ENCODE data around the gene DCST2. TPM values are rescaled to one million over a fixed set of nuclear protein-coding genes. Genes with fewer than 3 reads are reported as not detected.

DCST2 gene
- total RNA-seq, 4 donors from 2014 or later, result not detected

- peaks cover 13 to 20% of the 10 kb centered on the region in 2 donors for H3K4me1 ChIP-seq
- DNase-seq (no peak), ATAC-seq (no peak)
- H3K27me3 ChIP-seq, result no peaks in the 10 kb centered on the region
- in situ Hi-C loops (cut with MboI; ENCODE audit: low sequenced_read_pairs in 4 of 4) (loop anchor here in 2 of 4 donors (10.0 kb wide), 1 partner anchor 55 kb away; the partner anchor contains the start of gene PYGO2 (in 2 of the 2)), intact Hi-C loops (cut with DNase I; ENCODE audit: low total_unique reads) (no loop called here)
- no peaks in the 10 kb centered on the region for H3K9me3 ChIP-seq
- H3K4me3 ChIP-seq, result no peak overlapping the region
- H3K36me3 ChIP-seq, result peaks cover 0 to 10% of the 10 kb centered on the region in 2 donors
- TF ChIP-seq, protein P1, sequence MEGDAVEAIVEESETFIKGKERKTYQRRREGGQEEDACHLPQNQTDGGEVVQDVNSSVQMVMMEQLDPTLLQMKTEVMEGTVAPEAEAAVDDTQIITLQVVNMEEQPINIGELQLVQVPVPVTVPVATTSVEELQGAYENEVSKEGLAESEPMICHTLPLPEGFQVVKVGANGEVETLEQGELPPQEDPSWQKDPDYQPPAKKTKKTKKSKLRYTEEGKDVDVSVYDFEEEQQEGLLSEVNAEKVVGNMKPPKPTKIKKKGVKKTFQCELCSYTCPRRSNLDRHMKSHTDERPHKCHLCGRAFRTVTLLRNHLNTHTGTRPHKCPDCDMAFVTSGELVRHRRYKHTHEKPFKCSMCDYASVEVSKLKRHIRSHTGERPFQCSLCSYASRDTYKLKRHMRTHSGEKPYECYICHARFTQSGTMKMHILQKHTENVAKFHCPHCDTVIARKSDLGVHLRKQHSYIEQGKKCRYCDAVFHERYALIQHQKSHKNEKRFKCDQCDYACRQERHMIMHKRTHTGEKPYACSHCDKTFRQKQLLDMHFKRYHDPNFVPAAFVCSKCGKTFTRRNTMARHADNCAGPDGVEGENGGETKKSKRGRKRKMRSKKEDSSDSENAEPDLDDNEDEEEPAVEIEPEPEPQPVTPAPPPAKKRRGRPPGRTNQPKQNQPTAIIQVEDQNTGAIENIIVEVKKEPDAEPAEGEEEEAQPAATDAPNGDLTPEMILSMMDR (IDR thresholded peaks at IDR 0.05 in 4 of 5, conservative IDR thresholded peaks at IDR 0.05 in 1 of 5), result no peak
- no peak for TF ChIP-seq POLR2A (IDR thresholded peaks at IDR 0.05)
- H3K27ac ChIP-seq, result no peak overlapping the region
These were observed 14.0 kb downstream of the DCST2 start for GRCh38 chr1:155019377-155020245.

DNA sequence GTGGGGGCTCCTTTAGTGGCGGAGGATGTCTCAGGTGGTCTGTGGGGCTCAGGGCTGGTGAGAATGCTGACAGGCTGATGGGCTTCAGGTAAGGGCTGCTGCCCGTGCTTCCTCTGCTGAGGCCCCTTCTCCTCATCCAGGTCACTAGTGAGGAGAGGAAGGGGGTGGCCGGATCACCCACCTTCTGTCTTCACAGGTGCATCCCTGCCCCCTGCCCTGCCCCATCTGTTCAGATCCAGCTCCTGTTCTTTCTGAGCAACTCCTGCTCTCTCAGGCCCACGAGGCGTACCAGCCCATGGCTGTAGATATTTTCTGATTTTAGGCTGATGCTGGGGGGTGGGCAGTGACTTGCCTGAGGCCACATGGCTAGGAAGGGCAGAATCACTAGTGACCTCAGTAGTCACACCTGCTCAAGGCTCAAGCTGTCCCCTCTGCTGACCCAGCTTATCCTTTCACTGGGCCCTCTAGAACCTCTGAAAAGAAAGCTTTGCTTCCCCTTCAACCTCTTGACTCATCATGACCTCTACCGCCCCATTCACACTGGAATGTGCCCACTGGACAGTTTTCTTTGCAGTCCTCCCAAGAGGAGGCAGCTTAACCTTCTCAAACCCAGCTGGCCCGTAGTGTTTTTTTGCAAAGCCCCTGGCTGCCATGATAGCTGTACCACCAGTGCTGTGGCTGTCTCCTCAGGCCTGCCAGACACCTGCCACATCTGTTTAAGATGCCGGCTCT, 14.8 kb downstream of the DCST2 start:
- in situ Hi-C loops (cut with MboI; ENCODE audit: low sequenced_read_pairs in 4 of 4), result loop anchor here in 2 of 4 donors (10.0 kb wide), 1 partner anchor 54 kb away; the partner anchor contains the start of gene PYGO2 (in 2 of the 2)

DNA sequence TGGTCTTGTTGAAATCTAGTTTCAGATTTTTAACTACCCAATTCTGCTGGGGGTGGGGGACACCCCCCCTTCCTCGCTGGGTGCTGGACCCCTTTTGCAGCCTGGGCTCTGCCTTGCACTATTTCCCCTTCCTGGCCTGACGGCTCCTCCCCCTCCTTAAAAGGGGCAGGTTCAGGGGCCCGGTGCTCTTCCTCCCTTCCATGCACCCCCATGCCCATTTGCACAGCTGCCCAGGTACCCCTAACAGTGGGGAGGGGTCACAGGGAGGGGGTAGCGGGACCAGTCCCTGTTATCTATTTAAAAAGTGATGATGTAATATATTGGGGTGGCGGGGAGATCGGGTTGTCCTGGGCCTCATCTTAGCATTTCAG, 15.7 kb downstream of the DCST2 start:
- Histone ChIP-seq H3K4me1 (peaks cover 17 to 20% of the 10 kb centered on the region in 2 donors), H3K4me3 (peak overlapping the region; percentile 48 to 52 (median 50)), H3K9me3 (no peaks in the 10 kb centered on the region), H3K27me3 (no peaks in the 10 kb centered on the region), H3K36me3 (peaks cover 0 to 13% of the 10 kb centered on the region in 2 donors), H3K27ac (peak overlapping the region; percentile 80 to 95 (median 86))
- TF ChIP-seq, protein P1 (IDR thresholded peaks at IDR 0.05 in 4 of 5, conservative IDR thresholded peaks at IDR 0.05 in 1 of 5), result no peak
- no peak for TF ChIP-seq POLR2A (IDR thresholded peaks at IDR 0.05)
- DNase-seq (no peak), ATAC-seq (no peak)
- in situ Hi-C loops (cut with MboI; ENCODE audit: low sequenced_read_pairs in 4 of 4), result loop anchor here in 2 of 4 donors (10.0 kb wide), 1 partner anchor 53 kb away; the partner anchor contains the start of gene PYGO2 (in 2 of the 2)
- intact Hi-C loops (cut with DNase I; ENCODE audit: low total_unique reads), result loop anchor here (1.0 to 2.0 kb wide), 4 partner anchors 16 to 67 kb away; partner anchors contain the start of genes ADAM15, PYGO2 and ZBTB7B

More for the DNA sequence above, 14.8 kb downstream of the DCST2 start:
- no peaks in the 10 kb centered on the region for H3K9me3 ChIP-seq
- H3K27ac ChIP-seq, result peak overlapping the region in 1 of 4 donors; percentile 95
- intact Hi-C loops (cut with DNase I; ENCODE audit: low total_unique reads), result no loop called here
- DNase-seq, result no peak
- no peak for ATAC-seq
- H3K36me3 ChIP-seq, result peaks cover 0 to 13% of the 10 kb centered on the region in 2 donors
- H3K27me3 ChIP-seq, result no peaks in the 10 kb centered on the region
- no peak for TF ChIP-seq POLR2A (IDR thresholded peaks at IDR 0.05)
- TF ChIP-seq, protein P1 (IDR thresholded peaks at IDR 0.05 in 4 of 5, conservative IDR thresholded peaks at IDR 0.05 in 1 of 5), result no peak
- H3K4me1 ChIP-seq, result peaks cover 13 to 20% of the 10 kb centered on the region in 2 donors
- no peak overlapping the region for H3K4me3 ChIP-seq

- Histone ChIP-seq H3K9me3 (no peaks in the 10 kb centered on the region), H3K4me3 (peak overlapping the region; percentile 48 to 52 (median 50)), H3K27ac (peak overlapping the region; percentile 80 to 95 (median 86)), H3K27me3 (no peaks in the 10 kb centered on the region), H3K36me3 (peaks cover 0 to 13% of the 10 kb centered on the region in 2 donors), H3K4me1 (peaks cover 21 to 26% of the 10 kb centered on the region in 2 donors)
- TF ChIP-seq, protein P1 (IDR thresholded peaks at IDR 0.05 in 4 of 5, conservative IDR thresholded peaks at IDR 0.05 in 1 of 5), result peak; percentile 96 to 100 (median 97)
- peak; percentile 37 to 47 for TF ChIP-seq POLR2A (IDR thresholded peaks at IDR 0.05)
- in situ Hi-C loops (cut with MboI; ENCODE audit: low sequenced_read_pairs in 4 of 4) (loop anchor here in 2 of 4 donors (10.0 kb wide), 1 partner anchor 52 kb away; the partner anchor contains the start of gene PYGO2 (in 2 of the 2)), intact Hi-C loops (cut with DNase I; ENCODE audit: low total_unique reads) (loop anchor here (1.0 to 2.0 kb wide), 4 partner anchors 15 to 68 kb away; partner anchors contain the start of genes ADAM15, PYGO2 and ZBTB7B)
- DNase-seq (peak; percentile 70 to 90), ATAC-seq (peak; percentile 84 to 88)
These were observed 16.3 kb downstream of the DCST2 start for GRCh38 chr1:155017041-155017945.
